Mesenchymal stem cell (in vitro differentiated cells and primary cell): ENCODE measurements around the gene ART3.
"Not testable (repeated sequence)": the region's sequence is repeated elsewhere in the genome, so short reads cannot be mapped to it uniquely, and the experiment has no call there.

Experiments
- DNase-seq: peaks from one replicate; pipeline ENCODE4 v3.0.0-alpha.2; 2013
- H2AFZ ChIP-seq: one replicate; pipeline ENCODE4 v1.6.1; 2013; ENCODE audit warnings: low read depth, mild to moderate bottlenecking, control low read depth, inconsistent platforms, low read length, moderate library complexity
- H2AK5ac ChIP-seq: 2 replicates; pipeline ENCODE4 v1.6.1; 2013; ENCODE audit warnings: low read length, moderate library complexity, mild to moderate bottlenecking, inconsistent platforms; ENCODE audit not compliant: severe bottlenecking
- H2BK120ac ChIP-seq: one replicate; pipeline ENCODE4 v1.6.1; 2013; ENCODE audit warnings: low read depth, mild to moderate bottlenecking, inconsistent platforms, low read length, moderate library complexity
- H2BK12ac ChIP-seq, 2 experiments: one replicate each; pipeline ENCODE4 v1.6.1; 2013; ENCODE audit warnings: inconsistent platforms in 2 of 2, low read length in 2 of 2, mild to moderate bottlenecking in 2 of 2, moderate library complexity in 2 of 2, control low read depth in 1 of 2
- H2BK15ac ChIP-seq: one replicate; pipeline ENCODE4 v1.6.1; 2013; ENCODE audit warnings: mild to moderate bottlenecking, low read depth, inconsistent platforms; ENCODE audit not compliant: poor library complexity, severe bottlenecking
- H2BK5ac ChIP-seq: 2 replicates; pipeline ENCODE4 v1.6.1; 2013; ENCODE audit warnings: low read depth, mild to moderate bottlenecking, low read length, control low read depth, inconsistent platforms; ENCODE audit not compliant: poor library complexity, severe bottlenecking
- H3K14ac ChIP-seq, 2 experiments: one replicate each; pipeline ENCODE4 v1.6.1; 2013; ENCODE audit warnings: inconsistent platforms in 2 of 2, low read length in 2 of 2, control low read depth in 1 of 2, mild to moderate bottlenecking in 1 of 2, moderate library complexity in 1 of 2
- H3K18ac ChIP-seq, 2 experiments: one replicate each; pipeline ENCODE4 v1.6.1; 2013; ENCODE audit warnings: inconsistent platforms in 2 of 2, low read length in 2 of 2, control low read depth in 1 of 2, low read depth in 1 of 2, mild to moderate bottlenecking in 1 of 2
- H3K23ac ChIP-seq, 2 experiments: one replicate each; pipeline ENCODE4 v1.6.1; 2013; ENCODE audit warnings: inconsistent platforms in 2 of 2, low read length in 2 of 2, mild to moderate bottlenecking in 2 of 2, moderate library complexity in 2 of 2, control low read depth in 1 of 2
- H3K27ac ChIP-seq: 2 replicates; pipeline ENCODE4 v1.5.1; 2013; ENCODE audit warnings: mild to moderate bottlenecking, moderate library complexity, low read length, control low read depth, inconsistent platforms; ENCODE audit not compliant: poor library complexity, severe bottlenecking
- H3K27me3 ChIP-seq, 2 experiments: 2 replicates each; pipeline versions ENCODE4 v1.6.1 to v1.7.0; 2013; ENCODE audit warnings: low read length in 2 of 2, mild to moderate bottlenecking in 2 of 2, moderate library complexity in 2 of 2, control low read depth in 1 of 2, inconsistent platforms in 1 of 2; ENCODE audit not compliant: control insufficient read depth in 1 of 2, insufficient read depth in 1 of 2
- H3K36me3 ChIP-seq, 2 experiments: 2 replicates each; pipeline versions ENCODE4 v1.6.1 to v1.7.0; 2013; ENCODE audit warnings: low read length in 2 of 2, control low read depth in 1 of 2, inconsistent platforms in 1 of 2, low read depth in 1 of 2, mild to moderate bottlenecking in 1 of 2; ENCODE audit not compliant: insufficient read depth in 2 of 2, control insufficient read depth in 1 of 2
- H3K4ac ChIP-seq, 2 experiments: one replicate each; pipeline ENCODE4 v1.6.1; 2013; ENCODE audit warnings: inconsistent platforms in 2 of 2, low read length in 2 of 2, mild to moderate bottlenecking in 2 of 2, moderate library complexity in 2 of 2, control low read depth in 1 of 2, low read depth in 1 of 2
- H3K4me1 ChIP-seq: 2 replicates; pipeline ENCODE4 v1.6.1; 2013; ENCODE audit warnings: low read depth, low read length, control low read depth; ENCODE audit not compliant: control insufficient read depth, insufficient read depth
- H3K4me2 ChIP-seq: 2 replicates; pipeline ENCODE4 v1.6.1; 2013; ENCODE audit warnings: low read length, mild to moderate bottlenecking, inconsistent platforms; ENCODE audit not compliant: poor library complexity, severe bottlenecking
- H3K4me3 ChIP-seq, 2 experiments: 2 replicates each; pipeline versions ENCODE4 v1.5.1 to v1.7.0; 2013; ENCODE audit warnings: low read length in 2 of 2, mild to moderate bottlenecking in 2 of 2, control low read depth in 1 of 2, low read depth in 1 of 2; ENCODE audit not compliant: insufficient read depth in 1 of 2
- H3K79me1 ChIP-seq: replicated peaks from 2 replicates; pipeline ENCODE4 v1.6.1; 2013; ENCODE audit warnings: mild to moderate bottlenecking, control low read depth, low read length, inconsistent platforms; ENCODE audit not compliant: poor library complexity, severe bottlenecking
- H3K9ac ChIP-seq: 2 replicates; pipeline ENCODE4 v1.7.0; 2013; ENCODE audit warnings: mild to moderate bottlenecking, low read length, moderate library complexity
- H3K9me3 ChIP-seq: 2 replicates; pipeline ENCODE4 v1.7.0; 2013; ENCODE audit warnings: mild to moderate bottlenecking, low read length; ENCODE audit not compliant: control insufficient read depth
- H4K8ac ChIP-seq: one replicate; pipeline ENCODE4 v1.6.1; 2013; ENCODE audit warnings: inconsistent platforms, mild to moderate bottlenecking, low read length, moderate library complexity
- H4K91ac ChIP-seq: one replicate; pipeline ENCODE4 v1.6.1; 2013; ENCODE audit warnings: mild to moderate bottlenecking, low read length, inconsistent platforms
- WGBS: methylation state at CpG from one replicate; pipeline ENCODE4 v1.1.7; 2013; ENCODE audit warnings: mixed read lengths; 5-methylcytosine and 5-hydroxymethylcytosine counted together

ART3 gene

DNA sequence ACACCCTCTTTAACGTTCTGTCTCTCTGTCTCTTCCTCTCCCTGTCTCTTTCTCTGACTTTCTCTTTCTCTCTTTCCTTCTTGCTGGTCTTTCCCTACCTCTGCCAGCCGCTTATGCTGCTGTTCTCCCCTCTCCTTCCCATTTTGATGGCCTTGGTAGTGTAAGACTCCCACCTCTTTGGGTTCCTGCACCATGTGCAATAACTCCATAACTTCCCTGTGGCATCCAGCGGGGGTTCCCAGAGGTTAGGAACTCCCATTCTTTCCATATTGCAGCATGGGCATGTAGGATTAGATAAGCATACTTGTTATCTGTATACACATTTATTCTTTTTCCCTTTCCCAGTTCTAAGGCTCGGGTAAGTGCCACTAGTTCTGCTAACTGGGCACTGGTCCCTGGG is 29.8 kb upstream of the ART3 start:
- 81% methylated on average over 3 of the region's 4 CpGs for WGBS
- not testable (repeated sequence) for H3K27me3 ChIP-seq, H3K36me3 ChIP-seq, H3K9ac ChIP-seq, H3K23ac ChIP-seq, H3K4ac ChIP-seq, H2AK5ac ChIP-seq, H3K4me1 ChIP-seq, H3K9me3 ChIP-seq, H3K4me2 ChIP-seq, H2BK12ac ChIP-seq, H2BK15ac ChIP-seq, H3K4me3 ChIP-seq, H4K8ac ChIP-seq, H4K91ac ChIP-seq, H2BK5ac ChIP-seq, H2BK120ac ChIP-seq, H3K14ac ChIP-seq, H2AFZ ChIP-seq, H3K18ac ChIP-seq, DNase-seq, H3K79me1 ChIP-seq, H3K27ac ChIP-seq

DNA sequence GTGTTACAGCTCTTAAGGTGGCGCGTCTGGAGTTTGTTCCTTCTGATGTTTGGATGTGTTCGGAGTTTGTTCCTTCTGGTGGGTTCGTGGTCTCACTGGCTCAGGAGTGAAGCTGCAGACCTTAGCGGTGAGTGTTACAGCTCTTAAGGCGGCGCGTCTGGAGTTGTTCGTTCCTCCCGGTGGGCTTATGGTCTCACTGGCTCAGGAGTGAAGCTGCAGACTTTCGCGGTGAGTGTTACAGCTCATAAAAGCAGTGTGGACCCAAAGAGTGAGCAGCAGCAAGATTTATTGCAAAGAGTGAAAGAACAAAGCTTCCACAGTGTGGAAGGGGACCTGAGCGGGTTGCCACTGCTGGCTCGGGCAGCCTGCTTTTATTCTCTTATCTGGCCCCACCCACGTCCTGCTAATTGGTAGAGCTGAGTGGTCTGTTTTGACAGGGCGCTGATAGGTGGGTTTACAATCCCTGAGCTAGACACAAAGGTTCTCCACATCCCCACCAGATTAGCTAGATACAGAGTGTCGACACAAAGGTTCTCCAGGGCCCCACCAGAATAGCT is 24.6 kb upstream of the ART3 start:
- H2BK12ac ChIP-seq, H3K4me3 ChIP-seq, H3K27ac ChIP-seq, H3K14ac ChIP-seq, H3K79me1 ChIP-seq, H4K91ac ChIP-seq, H3K23ac ChIP-seq, H3K36me3 ChIP-seq, H2BK5ac ChIP-seq, H3K9ac ChIP-seq, H3K9me3 ChIP-seq, H2AFZ ChIP-seq, DNase-seq, H2BK15ac ChIP-seq, H2AK5ac ChIP-seq, H3K4me1 ChIP-seq, H3K18ac ChIP-seq, H4K8ac ChIP-seq, H2BK120ac ChIP-seq, H3K27me3 ChIP-seq, H3K4me2 ChIP-seq, H3K4ac ChIP-seq: not testable (repeated sequence)
- WGBS, result 94% methylated on average over 10 of the region's 17 CpGs

DNA sequence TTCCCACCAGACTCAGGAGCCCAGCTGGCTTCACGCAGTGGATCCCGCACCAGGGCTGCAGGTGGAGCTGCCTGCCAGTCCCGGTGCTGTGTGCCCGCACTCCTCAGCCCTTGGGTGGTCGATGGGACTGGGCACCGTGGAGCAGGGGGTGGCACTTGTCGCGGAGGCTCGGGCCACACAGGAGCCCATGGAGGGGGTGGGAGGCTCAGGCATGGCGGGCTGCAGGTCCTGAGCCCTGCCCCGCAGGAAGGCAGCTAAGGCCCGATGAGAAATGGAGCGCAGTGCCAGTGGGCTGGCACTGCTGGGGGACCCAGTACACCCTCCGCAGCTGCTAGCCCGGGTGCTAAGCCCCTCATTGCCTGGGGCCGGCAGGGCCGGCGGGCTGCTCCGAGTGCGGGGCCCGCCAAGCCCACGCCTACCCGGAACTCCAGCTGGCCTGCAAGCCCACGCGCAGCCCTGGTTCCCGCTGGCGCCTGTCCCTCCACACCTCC is 23.9 kb upstream of the ART3 start:
- H2BK120ac ChIP-seq, H3K23ac ChIP-seq, H3K14ac ChIP-seq, H3K4me3 ChIP-seq, H2AK5ac ChIP-seq, H3K4ac ChIP-seq, H3K9me3 ChIP-seq, DNase-seq, H3K27ac ChIP-seq, H2BK12ac ChIP-seq, H3K4me1 ChIP-seq, H3K18ac ChIP-seq, H3K27me3 ChIP-seq, H4K8ac ChIP-seq, H3K79me1 ChIP-seq, H3K9ac ChIP-seq, H2AFZ ChIP-seq, H3K36me3 ChIP-seq, H2BK15ac ChIP-seq, H4K91ac ChIP-seq, H3K4me2 ChIP-seq, H2BK5ac ChIP-seq: not testable (repeated sequence)
- WGBS, result 96% methylated on average over 27 of the region's 27 CpGs

DNA sequence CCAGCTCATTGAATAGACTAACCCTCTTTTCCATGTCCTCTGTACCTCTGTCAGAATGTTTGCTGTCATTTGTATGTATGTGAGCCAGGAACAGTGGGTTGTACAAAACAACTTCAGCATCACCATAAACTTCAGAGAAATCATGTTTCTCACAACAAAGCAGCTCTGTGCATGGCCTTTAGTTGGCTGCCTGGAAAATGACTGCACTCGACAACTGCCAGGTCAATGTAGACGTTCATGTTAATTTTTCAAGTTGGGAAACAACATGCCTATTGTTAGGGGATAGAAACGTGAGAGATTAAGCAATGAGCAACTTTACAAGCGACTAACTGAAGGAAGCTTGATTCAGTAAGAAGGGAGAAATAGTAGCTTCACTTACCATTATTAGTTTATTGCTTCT is 20.8 kb upstream of the ART3 start:
- H3K4ac ChIP-seq, result no peak overlapping the region
- H3K9me3 ChIP-seq, result no peaks in the 10 kb centered on the region
- H2BK5ac ChIP-seq, result no peak overlapping the region
- H3K23ac ChIP-seq, result no peak overlapping the region
- H3K18ac ChIP-seq, result no peak overlapping the region
- no peak overlapping the region for H2BK12ac ChIP-seq
- H2AFZ ChIP-seq, result no peak overlapping the region
- H3K36me3 ChIP-seq, result no peaks in the 10 kb centered on the region
- H3K4me2 ChIP-seq, result no peak overlapping the region
- no peak overlapping the region for H3K14ac ChIP-seq
- no peak for DNase-seq
- H2BK15ac ChIP-seq, result no peak overlapping the region
- 38% methylated on average over 4 of the region's 4 CpGs for WGBS
- H3K79me1 ChIP-seq, result no peaks in the 10 kb centered on the region
- H4K91ac ChIP-seq, result no peak overlapping the region
- no peak overlapping the region for H3K4me3 ChIP-seq
- H2BK120ac ChIP-seq, result no peak overlapping the region
- H3K9ac ChIP-seq, result no peak overlapping the region
- no peak overlapping the region for H2AK5ac ChIP-seq
- no peak overlapping the region for H4K8ac ChIP-seq
- H3K4me1 ChIP-seq, result no peaks in the 10 kb centered on the region
- peaks cover 7 to 18% of the 10 kb centered on the region in 2 experiments for H3K27me3 ChIP-seq
- H3K27ac ChIP-seq, result no peak overlapping the region
